ENCODE results near the gene LYSMD2.

LYSMD2 gene

DNA sequence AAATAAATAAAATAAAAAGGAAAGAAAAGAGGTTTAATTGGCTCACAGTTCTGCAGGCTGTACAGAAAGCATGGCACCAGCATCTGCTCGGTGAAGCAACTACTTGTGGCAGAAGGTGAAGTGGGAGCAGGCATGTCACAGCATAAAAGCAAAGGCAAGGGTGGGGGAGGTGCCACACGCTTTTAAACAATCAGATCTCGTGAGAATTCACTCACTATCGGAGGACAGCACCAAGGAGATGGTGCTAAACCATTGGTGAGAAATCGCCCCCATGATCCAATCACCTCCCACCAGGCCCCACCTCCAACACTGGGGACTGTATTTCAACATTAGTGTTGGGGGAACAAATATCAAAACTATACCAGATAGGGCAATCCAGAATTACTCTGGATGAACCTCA is 40.9 kb downstream of the LYSMD2 start:
- no peaks in the 10 kb centered on the region for H3K4me1 ChIP-seq (ENCODE audit: control insufficient read depth, insufficient read depth, low read length)
- H3K36me3 ChIP-seq (ENCODE audit: control insufficient read depth in 2 of 2, insufficient read depth in 2 of 2, low read length in 2 of 2) = no peaks in the 10 kb centered on the region
- no peak overlapping the region for H3K4me3 ChIP-seq (ENCODE audit: low read length in 2 of 2)
- no peak overlapping the region for H3K27ac ChIP-seq (ENCODE audit: low read length)
- H3K27me3 ChIP-seq (ENCODE audit: control insufficient read depth in 1 of 2, insufficient read depth in 2 of 2, low read length in 2 of 2) = peaks cover 0 to 4% of the 10 kb centered on the region in 2 donors
- no peaks in the 10 kb centered on the region for H3K9me3 ChIP-seq (ENCODE audit: control insufficient read depth in 2 of 2, low read length in 2 of 2)
- no peak overlapping the region for H3K9ac ChIP-seq (ENCODE audit: low read length in 2 of 2)

GRCh38 chr15:51692154-51692553 is 45.3 kb downstream of the LYSMD2 start:
- H3K4me1 ChIP-seq (ENCODE audit: control insufficient read depth, insufficient read depth, low read length) = no peaks in the 10 kb centered on the region
- H3K27ac ChIP-seq (ENCODE audit: low read length) = no peak overlapping the region

DNA sequence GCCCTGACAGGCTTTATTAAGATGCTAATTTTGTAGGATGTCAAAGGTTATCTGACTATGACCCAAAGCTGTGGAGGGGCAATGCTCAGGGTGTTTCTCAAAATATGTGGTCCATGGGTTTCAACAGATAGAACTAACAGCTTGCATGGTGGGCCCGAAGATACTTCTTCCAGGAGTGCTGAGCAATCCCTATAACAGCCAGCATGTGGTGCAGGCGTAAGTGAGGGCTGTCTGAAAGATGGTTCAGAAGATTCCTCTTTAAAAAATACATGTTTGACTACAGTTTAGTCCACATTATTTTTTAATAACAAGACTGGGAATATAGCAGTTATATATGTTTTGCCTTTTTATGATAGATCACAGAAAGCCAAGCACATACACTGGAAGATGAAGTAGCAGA is 48.6 kb downstream of the LYSMD2 start:
- no peaks in the 10 kb centered on the region for H3K36me3 ChIP-seq (ENCODE audit: control insufficient read depth in 2 of 2, insufficient read depth in 2 of 2, low read length in 2 of 2)
- H3K4me1 ChIP-seq (ENCODE audit: control insufficient read depth, insufficient read depth, low read length) = no peaks in the 10 kb centered on the region
- H3K9ac ChIP-seq (ENCODE audit: low read length in 2 of 2) = no peak overlapping the region
- H3K9me3 ChIP-seq (ENCODE audit: control insufficient read depth in 2 of 2, low read length in 2 of 2) = no peaks in the 10 kb centered on the region
- no peak overlapping the region for H3K27ac ChIP-seq (ENCODE audit: low read length)
- H3K27me3 ChIP-seq (ENCODE audit: control insufficient read depth in 1 of 2, insufficient read depth in 2 of 2, low read length in 2 of 2) = peaks cover 0 to 6% of the 10 kb centered on the region in 2 donors
- no peak overlapping the region for H3K4me3 ChIP-seq (ENCODE audit: low read length in 2 of 2)

More at GRCh38 chr15:51692154-51692553, 45.3 kb downstream of the LYSMD2 start:
- H3K27me3 ChIP-seq (ENCODE audit: control insufficient read depth in 1 of 2, insufficient read depth in 2 of 2, low read length in 2 of 2) = peaks cover 0 to 6% of the 10 kb centered on the region in 2 donors
- no peak overlapping the region for H3K4me3 ChIP-seq (ENCODE audit: low read length in 2 of 2)
- H3K9me3 ChIP-seq (ENCODE audit: control insufficient read depth in 2 of 2, low read length in 2 of 2) = no peaks in the 10 kb centered on the region
- H3K9ac ChIP-seq (ENCODE audit: low read length in 2 of 2) = no peak overlapping the region
- H3K36me3 ChIP-seq (ENCODE audit: control insufficient read depth in 2 of 2, insufficient read depth in 2 of 2, low read length in 2 of 2) = no peaks in the 10 kb centered on the region

DNA sequence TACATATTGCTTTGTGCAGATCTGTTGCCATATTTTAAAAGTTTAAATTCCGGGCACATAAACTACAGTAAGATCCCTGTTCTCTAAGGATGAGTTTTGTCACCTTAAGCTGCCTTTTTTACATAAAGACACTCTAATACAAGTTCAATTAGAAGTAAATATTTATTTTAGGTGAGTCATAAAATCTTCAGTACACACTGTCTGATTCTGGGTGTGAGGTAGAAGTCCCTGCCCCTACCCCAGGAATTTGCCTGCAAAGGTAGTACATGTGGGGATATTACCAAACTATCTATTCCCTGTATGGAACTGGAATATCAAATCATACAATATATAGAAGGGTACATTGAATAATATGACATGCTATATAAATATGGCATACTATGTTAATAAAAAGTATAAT is 49.9 kb downstream of the LYSMD2 start:
- Histone ChIP-seq H3K9me3 (ENCODE audit: control insufficient read depth in 2 of 2, low read length in 2 of 2) (no peaks in the 10 kb centered on the region), H3K4me1 (ENCODE audit: control insufficient read depth, insufficient read depth, low read length) (no peaks in the 10 kb centered on the region), H3K27me3 (ENCODE audit: control insufficient read depth in 1 of 2, insufficient read depth in 2 of 2, low read length in 2 of 2) (peaks cover 0 to 2% of the 10 kb centered on the region in 2 donors), H3K36me3 (ENCODE audit: control insufficient read depth in 2 of 2, insufficient read depth in 2 of 2, low read length in 2 of 2) (no peaks in the 10 kb centered on the region), H3K9ac (ENCODE audit: low read length in 2 of 2) (no peak overlapping the region), H3K4me3 (ENCODE audit: low read length in 2 of 2) (no peak overlapping the region), H3K27ac (ENCODE audit: low read length) (no peak overlapping the region)

- no peak within 1 kb of the TSS for H3K4me3 ChIP-seq (ENCODE audit: low read length in 2 of 2)
- H3K4me1 ChIP-seq (ENCODE audit: control insufficient read depth, insufficient read depth, low read length) = no peaks in the 10 kb centered on the region
- H3K27ac ChIP-seq (ENCODE audit: low read length) = no peak within 1 kb of the TSS
- H3K9me3 ChIP-seq (ENCODE audit: control insufficient read depth in 2 of 2, low read length in 2 of 2) = no peaks in the 10 kb centered on the region
- no peaks in the 10 kb centered on the region for H3K36me3 ChIP-seq (ENCODE audit: control insufficient read depth in 2 of 2, insufficient read depth in 2 of 2, low read length in 2 of 2)
- H3K9ac ChIP-seq (ENCODE audit: low read length in 2 of 2) = no peak within 1 kb of the TSS
- H3K27me3 ChIP-seq (ENCODE audit: control insufficient read depth in 1 of 2, insufficient read depth in 2 of 2, low read length in 2 of 2) = peaks cover 3 to 10% of the 10 kb centered on the region in 2 donors
These were observed 56.0 kb downstream of the LYSMD2 start, which contains the start of gene SCG3 for GRCh38 chr15:51681303-51681963. SCG3 (plus strand) TSS chr15:51681503; CDS start chr15:51681756, 253 bp downstream.

DNA sequence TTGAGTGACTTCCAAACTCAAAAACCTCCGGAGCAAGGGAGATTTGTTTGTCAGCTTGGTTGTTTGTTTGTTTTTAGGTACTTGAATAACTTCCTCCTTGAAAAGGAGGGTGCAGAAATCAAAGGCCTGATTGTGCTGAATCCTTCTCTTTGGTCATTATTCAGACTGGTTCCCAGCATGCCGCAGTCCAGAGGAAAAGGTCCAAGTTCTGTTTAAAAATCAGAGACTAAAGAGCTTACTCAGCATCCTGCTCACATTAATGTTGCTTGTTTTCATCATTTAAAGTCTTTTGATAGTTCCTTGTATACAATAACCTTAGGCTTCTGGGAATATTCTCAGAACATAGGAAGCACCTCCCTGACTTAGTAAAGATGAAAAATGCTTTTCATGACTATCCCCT is 57.1 kb downstream of the LYSMD2 start:
- peaks cover 5 to 10% of the 10 kb centered on the region in 2 donors for H3K27me3 ChIP-seq (ENCODE audit: control insufficient read depth in 1 of 2, insufficient read depth in 2 of 2, low read length in 2 of 2)
- no peaks in the 10 kb centered on the region for H3K36me3 ChIP-seq (ENCODE audit: control insufficient read depth in 2 of 2, insufficient read depth in 2 of 2, low read length in 2 of 2)
- no peak overlapping the region for H3K4me3 ChIP-seq (ENCODE audit: low read length in 2 of 2)
- H3K9ac ChIP-seq (ENCODE audit: low read length in 2 of 2) = no peak overlapping the region
- no peak overlapping the region for H3K27ac ChIP-seq (ENCODE audit: low read length)
- no peaks in the 10 kb centered on the region for H3K4me1 ChIP-seq (ENCODE audit: control insufficient read depth, insufficient read depth, low read length)
- H3K9me3 ChIP-seq (ENCODE audit: control insufficient read depth in 2 of 2, low read length in 2 of 2) = no peaks in the 10 kb centered on the region

GRCh38 chr15:51678096-51678495 is 59.4 kb downstream of the LYSMD2 start:
- Histone ChIP-seq H3K27me3 (ENCODE audit: control insufficient read depth in 1 of 2, insufficient read depth in 2 of 2, low read length in 2 of 2) (peaks cover 5 to 10% of the 10 kb centered on the region in 2 donors), H3K27ac (ENCODE audit: low read length) (no peak overlapping the region), H3K4me1 (ENCODE audit: control insufficient read depth, insufficient read depth, low read length) (no peaks in the 10 kb centered on the region)

GRCh38 chr15:51677452-51677851 is 60.0 kb downstream of the LYSMD2 start:
- H3K36me3 ChIP-seq (ENCODE audit: control insufficient read depth in 2 of 2, insufficient read depth in 2 of 2, low read length in 2 of 2) = no peaks in the 10 kb centered on the region
- no peak overlapping the region for H3K27ac ChIP-seq (ENCODE audit: low read length)
- no peaks in the 10 kb centered on the region for H3K9me3 ChIP-seq (ENCODE audit: control insufficient read depth in 2 of 2, low read length in 2 of 2)
- H3K4me3 ChIP-seq (ENCODE audit: low read length in 2 of 2) = no peak overlapping the region
- no peak overlapping the region for H3K9ac ChIP-seq (ENCODE audit: low read length in 2 of 2)
- peaks cover 5 to 10% of the 10 kb centered on the region in 2 donors for H3K27me3 ChIP-seq (ENCODE audit: control insufficient read depth in 1 of 2, insufficient read depth in 2 of 2, low read length in 2 of 2)
- H3K4me1 ChIP-seq (ENCODE audit: control insufficient read depth, insufficient read depth, low read length) = no peaks in the 10 kb centered on the region

More at GRCh38 chr15:51678096-51678495, 59.4 kb downstream of the LYSMD2 start:
- Histone ChIP-seq H3K36me3 (ENCODE audit: control insufficient read depth in 2 of 2, insufficient read depth in 2 of 2, low read length in 2 of 2) (no peaks in the 10 kb centered on the region), H3K9me3 (ENCODE audit: control insufficient read depth in 2 of 2, low read length in 2 of 2) (no peaks in the 10 kb centered on the region), H3K4me3 (ENCODE audit: low read length in 2 of 2) (no peak overlapping the region), H3K9ac (ENCODE audit: low read length in 2 of 2) (no peak overlapping the region)

- Histone ChIP-seq H3K4me3 (ENCODE audit: low read length in 2 of 2) (no peak overlapping the region), H3K4me1 (ENCODE audit: control insufficient read depth, insufficient read depth, low read length) (no peaks in the 10 kb centered on the region), H3K9ac (ENCODE audit: low read length in 2 of 2) (no peak overlapping the region), H3K27ac (ENCODE audit: low read length) (no peak overlapping the region), H3K36me3 (ENCODE audit: control insufficient read depth in 2 of 2, insufficient read depth in 2 of 2, low read length in 2 of 2) (no peaks in the 10 kb centered on the region), H3K9me3 (ENCODE audit: control insufficient read depth in 2 of 2, low read length in 2 of 2) (no peaks in the 10 kb centered on the region), H3K27me3 (ENCODE audit: control insufficient read depth in 1 of 2, insufficient read depth in 2 of 2, low read length in 2 of 2) (peaks cover 5 to 8% of the 10 kb centered on the region in 2 donors)
These were observed 60.4 kb downstream of the LYSMD2 start for GRCh38 chr15:51677021-51677420.

DNA sequence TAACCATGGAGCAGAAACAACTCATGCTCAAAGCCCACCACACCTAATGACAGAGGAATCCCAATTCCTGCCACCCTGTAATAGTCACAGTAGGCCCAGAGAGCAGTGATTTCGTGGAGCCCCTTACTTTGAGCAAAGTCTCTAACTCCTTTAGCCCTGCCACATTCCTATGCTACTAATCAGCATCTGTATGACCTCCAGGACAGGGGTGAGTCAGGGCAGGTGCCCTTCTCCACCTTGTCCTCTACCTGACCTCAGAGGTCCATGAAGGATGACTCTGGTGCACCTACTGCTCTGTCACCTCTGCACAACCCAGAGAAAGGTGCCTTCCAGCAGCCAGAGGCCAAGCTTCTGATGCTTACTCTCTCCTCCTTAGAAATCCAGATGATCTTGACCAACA is 62.2 kb downstream of the LYSMD2 start:
- Histone ChIP-seq H3K4me3 (ENCODE audit: low read length in 2 of 2) (no peak overlapping the region), H3K4me1 (ENCODE audit: control insufficient read depth, insufficient read depth, low read length) (no peaks in the 10 kb centered on the region), H3K9ac (ENCODE audit: low read length in 2 of 2) (no peak overlapping the region), H3K36me3 (ENCODE audit: control insufficient read depth in 2 of 2, insufficient read depth in 2 of 2, low read length in 2 of 2) (no peaks in the 10 kb centered on the region), H3K27ac (ENCODE audit: low read length) (no peak overlapping the region), H3K9me3 (ENCODE audit: control insufficient read depth in 2 of 2, low read length in 2 of 2) (no peaks in the 10 kb centered on the region), H3K27me3 (ENCODE audit: control insufficient read depth in 1 of 2, insufficient read depth in 2 of 2, low read length in 2 of 2) (peaks cover 0 to 7% of the 10 kb centered on the region in 2 donors)
